Esophagus muscularis mucosa (tissue), 4 donors: ENCODE measurements around the gene HK1. TPM values are rescaled to one million over a fixed set of nuclear protein-coding genes. Genes with fewer than 3 reads are reported as not detected.

Source experiments
- DNase-seq: peaks from one replicate; pipeline ENCODE4 v3.0.0-alpha.2; 2017; ENCODE audit errors: extremely low spot score
- H3K27ac ChIP-seq, 4 donors: fragments of 200-600 bp; sonication (generic); replicated peaks in 1 of 4; 1 replicate in 3 of 4; 2 replicates in 1 of 4; pipeline ENCODE4 v1.5.1; 2016 to 2019; ENCODE audit warnings: mild to moderate bottlenecking in 1 of 4
- H3K27me3 ChIP-seq, 4 donors: fragments of 200-600 bp; sonication (generic); one replicate each; pipeline versions ENCODE4 v1.5.1 to v1.6.0; 2016 to 2019
- H3K36me3 ChIP-seq, 4 donors: fragments of 200-600 bp; sonication (generic); one replicate each; pipeline ENCODE4 v1.5.1; 2016 to 2019
- H3K4me1 ChIP-seq, 4 donors: fragments of 200-600 bp; sonication (generic); one replicate each; pipeline ENCODE4 v1.5.1; 2016 to 2019
- H3K4me3 ChIP-seq, 4 donors: fragments of 200-600 bp; sonication (generic); 1 replicate in 2 of 4; 2 replicates in 2 of 4; pipeline ENCODE4 v1.5.1; 2016 to 2019; ENCODE audit warnings: mild to moderate bottlenecking in 4 of 4, moderate library complexity in 1 of 4
- H3K9me3 ChIP-seq, 4 donors: fragments of 200-600 bp; sonication (generic); 1 replicate in 3 of 4; 2 replicates in 1 of 4; pipeline ENCODE4 v1.5.1; 2016 to 2019
- EP300 ChIP-seq: sonication (generic); formaldehyde crosslinking; IDR thresholded peaks from one replicate; pipeline ENCODE4 v1.6.1; 2017; ENCODE audit warnings: antibody characterized with exemption
- POLR2A ChIP-seq: fragments of 450-650 bp; IDR thresholded peaks from one replicate; pipeline ENCODE4 v1.6.1; 2017; ENCODE audit warnings: antibody characterized with exemption, moderate library complexity, mild to moderate bottlenecking, low read depth
- POLR2AphosphoS5 ChIP-seq, 2 donors: sonication (generic); formaldehyde crosslinking; IDR thresholded peaks; one replicate each; pipeline ENCODE4 v1.6.1; 2017; ENCODE audit warnings: antibody characterized with exemption in 2 of 2
- WGBS: methylation state at CpG from one replicate; pipeline ENCODE4 v1.1.5; 2018; 5-methylcytosine and 5-hydroxymethylcytosine counted together
- intact Hi-C: fragments of 100-400 bp; cut with DNase I; formaldehyde crosslinking; loops from one replicate; pipeline ENCODE4 v1.15.1; 2023
- total RNA-seq, 4 donors: library from RNA; depleted of rRNA; stranded (reverse); fragments of >200 nt; gene quantifications; one replicate each; pipeline versions ENCODE4 v1.1.0 to v1.2.1, GENCODE V29; 2016
- TF ChIP-seq, protein P1 (sequence below), 3 experiments: fragments of 200-600 bp in 2 of 3; fragments of 450-650 bp in 1 of 3; sonication (generic) in 2 of 3; IDR thresholded peaks; one replicate each; pipeline ENCODE4 v1.5.1; 2017 to 2019; ENCODE audit warnings: antibody characterized with exemption in 3 of 3, mild to moderate bottlenecking in 2 of 3, moderate library complexity in 1 of 3

The HK1 gene
- total RNA-seq, 4 donors from 2014 or later = 114 to 188 (median 151) TPM

DNA sequence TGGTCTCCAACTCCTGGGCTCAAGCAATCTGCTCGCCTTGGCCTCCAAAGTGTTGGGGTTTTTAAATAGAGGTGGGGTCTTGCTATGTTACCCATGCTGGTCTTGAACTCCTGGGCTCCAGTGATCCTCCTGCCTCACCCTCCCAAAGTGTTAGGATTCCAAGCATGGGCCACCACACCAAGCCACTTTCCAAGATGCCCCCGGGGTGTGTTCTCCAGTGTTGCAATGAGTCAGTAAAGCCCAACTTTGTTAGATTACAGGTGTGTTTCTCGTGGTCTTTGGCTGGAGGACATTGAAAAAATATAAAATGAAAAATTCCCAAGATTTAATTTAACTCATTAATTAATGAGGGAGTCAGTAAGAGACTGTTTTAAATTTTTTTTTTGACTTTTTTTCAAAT, 109.2 kb downstream of the HK1 start:
- Histone ChIP-seq H3K27me3 (no peaks in the 10 kb centered on the region), H3K4me1 (peaks cover 16 to 40% (median 38%) of the 10 kb centered on the region in 4 donors), H3K36me3 (peaks cover 34 to 99% (median 90%) of the 10 kb centered on the region in 4 donors), H3K27ac (no peak overlapping the region), H3K4me3 (no peak overlapping the region), H3K9me3 (no peaks in the 10 kb centered on the region)
- no peak for TF ChIP-seq POLR2A
- no peak for TF ChIP-seq EP300
- TF ChIP-seq, protein P1, sequence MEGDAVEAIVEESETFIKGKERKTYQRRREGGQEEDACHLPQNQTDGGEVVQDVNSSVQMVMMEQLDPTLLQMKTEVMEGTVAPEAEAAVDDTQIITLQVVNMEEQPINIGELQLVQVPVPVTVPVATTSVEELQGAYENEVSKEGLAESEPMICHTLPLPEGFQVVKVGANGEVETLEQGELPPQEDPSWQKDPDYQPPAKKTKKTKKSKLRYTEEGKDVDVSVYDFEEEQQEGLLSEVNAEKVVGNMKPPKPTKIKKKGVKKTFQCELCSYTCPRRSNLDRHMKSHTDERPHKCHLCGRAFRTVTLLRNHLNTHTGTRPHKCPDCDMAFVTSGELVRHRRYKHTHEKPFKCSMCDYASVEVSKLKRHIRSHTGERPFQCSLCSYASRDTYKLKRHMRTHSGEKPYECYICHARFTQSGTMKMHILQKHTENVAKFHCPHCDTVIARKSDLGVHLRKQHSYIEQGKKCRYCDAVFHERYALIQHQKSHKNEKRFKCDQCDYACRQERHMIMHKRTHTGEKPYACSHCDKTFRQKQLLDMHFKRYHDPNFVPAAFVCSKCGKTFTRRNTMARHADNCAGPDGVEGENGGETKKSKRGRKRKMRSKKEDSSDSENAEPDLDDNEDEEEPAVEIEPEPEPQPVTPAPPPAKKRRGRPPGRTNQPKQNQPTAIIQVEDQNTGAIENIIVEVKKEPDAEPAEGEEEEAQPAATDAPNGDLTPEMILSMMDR (IDR thresholded peaks at IDR 0.05) = no peak
- TF ChIP-seq POLR2AphosphoS5 (IDR thresholded peaks at IDR 0.05) = no peak
- WGBS = 92% methylated on average over 3 of the region's 3 CpGs
- intact Hi-C loops = no loop called here
- no peak for DNase-seq

DNA sequence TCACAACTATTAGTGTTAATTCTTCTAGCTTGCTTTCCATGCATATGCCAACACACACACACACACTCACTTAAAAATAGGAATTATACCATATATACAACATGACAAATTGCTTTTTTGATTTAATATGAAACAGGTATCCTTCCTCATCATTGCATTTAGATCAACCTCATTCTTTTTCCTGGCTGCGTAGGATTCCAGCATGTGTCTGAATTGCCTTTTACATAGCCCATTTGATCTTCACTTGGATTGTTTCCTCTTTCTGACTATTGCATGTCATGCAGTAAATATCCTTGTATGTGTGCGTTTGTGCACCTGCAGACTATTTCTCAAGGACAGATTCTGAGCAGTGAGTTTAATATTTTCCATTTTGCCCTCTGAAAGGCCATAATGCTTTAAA, 110.2 kb downstream of the HK1 start:
- no peaks in the 10 kb centered on the region for H3K9me3 ChIP-seq
- TF ChIP-seq POLR2A (no peak), POLR2AphosphoS5 (IDR thresholded peaks at IDR 0.05) (no peak), EP300 (no peak)
- TF ChIP-seq, protein P1 (IDR thresholded peaks at IDR 0.05) = no peak
- H3K36me3 ChIP-seq = peaks cover 34 to 98% (median 88%) of the 10 kb centered on the region in 4 donors
- no peaks in the 10 kb centered on the region for H3K27me3 ChIP-seq
- 95% methylated on average over 2 of the region's 2 CpGs for WGBS
- intact Hi-C loops = no loop called here
- H3K4me3 ChIP-seq = no peak overlapping the region
- DNase-seq = no peak
- H3K4me1 ChIP-seq = peaks cover 15 to 35% (median 31%) of the 10 kb centered on the region in 4 donors
- no peak overlapping the region for H3K27ac ChIP-seq

DNA sequence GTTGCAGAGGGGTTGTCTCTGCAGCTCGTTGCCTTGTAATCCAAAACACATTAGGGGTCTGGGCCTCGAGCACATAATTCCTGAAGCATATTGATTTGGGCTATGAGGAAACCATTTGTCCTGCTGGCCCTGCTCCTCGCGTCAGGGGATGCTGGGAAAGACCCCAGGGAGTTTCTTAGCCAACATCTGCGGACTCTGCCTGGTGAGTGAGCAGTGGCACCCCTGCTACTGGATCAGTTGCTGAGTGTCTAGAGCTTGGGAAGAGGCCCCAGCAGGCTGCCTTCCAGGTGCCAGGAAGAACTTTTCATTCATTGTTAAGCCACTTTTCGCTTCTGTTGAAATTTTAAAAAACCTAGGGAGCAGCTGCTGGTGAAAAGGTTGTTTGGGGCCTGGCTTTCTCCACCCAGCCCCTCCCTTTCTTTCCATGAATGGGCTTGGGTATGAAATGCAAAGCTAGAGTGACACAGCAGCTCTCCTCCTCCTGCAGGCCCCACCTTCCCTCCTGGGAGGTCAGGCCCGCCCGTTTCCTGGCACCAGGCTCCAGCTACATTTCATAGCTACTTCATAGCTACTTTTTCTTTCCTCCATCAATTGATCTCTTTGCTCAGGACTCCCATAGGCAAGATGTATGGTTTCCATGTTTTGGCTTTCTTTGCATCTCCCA, 111.7 kb downstream of the HK1 start:
- Histone ChIP-seq H3K27me3 (no peaks in the 10 kb centered on the region), H3K36me3 (peaks cover 37 to 98% (median 87%) of the 10 kb centered on the region in 4 donors), H3K9me3 (no peaks in the 10 kb centered on the region), H3K4me1 (peaks cover 10 to 27% (median 23%) of the 10 kb centered on the region in 4 donors), H3K27ac (peak overlapping the region in 3 of 4 donors; percentile 24 to 53 (median 42)), H3K4me3 (no peak overlapping the region)
- intact Hi-C loops = no loop called here
- no peak for DNase-seq
- TF ChIP-seq, protein P1 (IDR thresholded peaks at IDR 0.05) = no peak
- TF ChIP-seq POLR2AphosphoS5 (IDR thresholded peaks at IDR 0.05) = peak in 1 of 2 donors; percentile 20
- WGBS = 64% methylated on average over 8 of the region's 8 CpGs

DNA sequence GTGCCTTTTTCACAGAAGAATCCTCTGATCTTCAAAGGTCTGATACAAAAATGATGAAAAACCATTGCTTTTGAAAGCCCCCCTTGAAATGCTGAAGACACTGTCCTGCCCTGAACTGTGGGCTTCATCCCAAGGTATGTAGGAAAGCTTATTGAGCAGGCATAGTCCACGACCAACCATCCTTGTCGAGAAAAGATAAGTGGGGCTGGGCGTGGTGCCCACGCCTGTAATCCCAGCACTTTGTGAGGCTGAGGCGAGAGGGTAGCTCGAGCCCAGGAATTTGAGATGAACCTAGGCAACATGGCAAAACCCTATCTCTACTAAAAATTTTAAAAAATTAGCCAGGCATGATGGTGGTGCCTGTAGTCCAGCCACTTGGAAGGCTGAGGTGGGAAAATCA, 112.9 kb downstream of the HK1 start:
- Histone ChIP-seq H3K9me3 (no peaks in the 10 kb centered on the region), H3K27ac (peak overlapping the region in 1 of 4 donors; percentile 53), H3K4me1 (peaks cover 10 to 27% (median 23%) of the 10 kb centered on the region in 4 donors), H3K36me3 (peaks cover 34 to 96% (median 87%) of the 10 kb centered on the region in 4 donors), H3K4me3 (no peak overlapping the region), H3K27me3 (no peaks in the 10 kb centered on the region)
- intact Hi-C loops = no loop called here
- TF ChIP-seq EP300 (no peak), POLR2A (no peak), POLR2AphosphoS5 (IDR thresholded peaks at IDR 0.05) (no peak)
- TF ChIP-seq, protein P1 (IDR thresholded peaks at IDR 0.05) = no peak
- no peak for DNase-seq
- 74% methylated on average over 6 of the region's 6 CpGs for WGBS
